Activated effector memory CD4-positive, alpha-beta T cell treated with Interleukin-2 at 50 U/mL for 16 hours (primary cell): ENCODE data around the gene HBA2.
"Not testable (repeated sequence)": the region's sequence is repeated elsewhere in the genome, so short reads cannot be mapped to it uniquely, and the experiment has no call there.

Experiments
- DNase-seq: peaks from one replicate; pipeline ENCODE4 v3.0.0-alpha.2; 2020

Gene HBA2

GRCh38 chr16:204046-204445 is 31.4 kb downstream of the HBA2 start:
- not testable (repeated sequence) for DNase-seq

- not testable (repeated sequence) for DNase-seq
These were observed 36.7 kb downstream of the HBA2 start for GRCh38 chr16:209359-209758.

- not testable (repeated sequence) for DNase-seq
These were observed 39.0 kb downstream of the HBA2 start for GRCh38 chr16:211631-212180.

- no peak for DNase-seq
These were observed 40.3 kb downstream of the HBA2 start for GRCh38 chr16:212999-213398.

GRCh38 chr16:220021-220420 is 47.3 kb downstream of the HBA2 start:
- no peak for DNase-seq
